Measurements from ENCODE around the gene NCAM1. TPM values are rescaled to one million over a fixed set of nuclear protein-coding genes. Genes with fewer than 3 reads are reported as not detected.

Gene NCAM1
- total and polyA plus RNA-seq, 2 donors (not counting 1 experiment from before 2014, with no cell fraction given): 0.17 to 2.6 TPM

DNA sequence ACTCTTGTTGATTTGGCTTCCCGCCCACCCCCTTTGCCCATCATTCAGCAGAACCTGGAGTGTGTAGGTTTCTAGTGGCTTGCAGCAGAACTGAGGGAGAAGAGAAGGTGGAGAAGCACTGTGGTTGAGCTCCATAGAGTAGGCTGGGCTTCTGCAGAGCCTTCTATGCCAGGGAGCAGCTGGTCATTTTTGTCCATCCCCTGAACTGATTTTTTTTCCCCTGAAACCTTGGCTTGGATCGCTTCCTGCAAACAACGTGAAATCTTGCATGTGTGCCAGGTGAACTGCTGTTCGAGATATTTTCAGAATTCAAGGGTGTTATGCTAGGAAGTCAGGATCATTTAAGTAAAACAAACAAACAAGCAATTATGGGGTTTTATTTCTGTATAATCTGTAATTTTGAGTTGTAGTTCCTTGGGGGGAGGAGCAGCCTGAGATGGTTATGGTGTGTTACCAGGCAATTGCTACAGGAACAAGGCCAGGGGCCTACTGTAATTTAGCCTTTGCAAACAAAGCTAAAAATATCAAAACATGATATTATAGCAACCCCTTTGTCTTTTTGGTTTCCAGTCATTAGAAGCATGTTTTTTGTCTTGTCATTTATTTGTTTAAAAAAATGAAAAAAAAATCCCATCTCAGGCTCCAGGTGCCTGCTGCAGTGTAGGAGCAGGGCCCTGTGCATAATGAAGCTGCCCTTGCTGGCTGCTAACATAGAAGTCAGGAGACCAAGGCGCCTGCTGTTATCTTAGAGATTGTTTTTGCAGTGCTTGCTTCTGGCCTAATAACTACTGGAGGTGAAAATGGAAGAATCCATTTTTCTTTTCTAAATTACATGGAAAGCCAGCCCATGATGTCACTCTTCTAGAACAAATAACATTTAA lies 200.7 kb downstream of the NCAM1 start:
- Histone ChIP-seq H4K20me1 (ENCODE audit: control insufficient read depth, extremely low read depth, insufficient read depth, low read length) (no peaks in the 10 kb centered on the region), H3K4me3 (replicated peaks in 1 of 4; ENCODE audit: control extremely low read depth in 1 of 4, insufficient read depth in 1 of 4, low read depth in 3 of 4, low read length in 4 of 4) (no peak overlapping the region), H2AFZ (ENCODE audit: low read length) (no peak overlapping the region), H3K9me3 (ENCODE audit: control insufficient read depth, insufficient read depth, low read depth, low read length) (no peaks in the 10 kb centered on the region), H3K27me3 (ENCODE audit: control insufficient read depth, insufficient read depth, low read length) (no peaks in the 10 kb centered on the region), H3K4me1 (ENCODE audit: control insufficient read depth, extremely low read depth, insufficient read depth, low read length) (no peaks in the 10 kb centered on the region), H3K4me2 (ENCODE audit: extremely low read depth, insufficient read depth, low read length) (no peak overlapping the region), H3K27ac (ENCODE audit: insufficient read depth, low read length) (no peak overlapping the region), H3K79me2 (ENCODE audit: control insufficient read depth, insufficient read depth, low read length) (no peaks in the 10 kb centered on the region), H3K9ac (ENCODE audit: insufficient read depth, low read length) (no peak overlapping the region), H3K36me3 (ENCODE audit: control insufficient read depth, insufficient read depth, low read length) (no peaks in the 10 kb centered on the region)
- no peak for TF ChIP-seq EZH2 (IDR thresholded peaks at IDR 0.05; ENCODE audit: low read length, missing control alignments)
- TF ChIP-seq, protein P1, sequence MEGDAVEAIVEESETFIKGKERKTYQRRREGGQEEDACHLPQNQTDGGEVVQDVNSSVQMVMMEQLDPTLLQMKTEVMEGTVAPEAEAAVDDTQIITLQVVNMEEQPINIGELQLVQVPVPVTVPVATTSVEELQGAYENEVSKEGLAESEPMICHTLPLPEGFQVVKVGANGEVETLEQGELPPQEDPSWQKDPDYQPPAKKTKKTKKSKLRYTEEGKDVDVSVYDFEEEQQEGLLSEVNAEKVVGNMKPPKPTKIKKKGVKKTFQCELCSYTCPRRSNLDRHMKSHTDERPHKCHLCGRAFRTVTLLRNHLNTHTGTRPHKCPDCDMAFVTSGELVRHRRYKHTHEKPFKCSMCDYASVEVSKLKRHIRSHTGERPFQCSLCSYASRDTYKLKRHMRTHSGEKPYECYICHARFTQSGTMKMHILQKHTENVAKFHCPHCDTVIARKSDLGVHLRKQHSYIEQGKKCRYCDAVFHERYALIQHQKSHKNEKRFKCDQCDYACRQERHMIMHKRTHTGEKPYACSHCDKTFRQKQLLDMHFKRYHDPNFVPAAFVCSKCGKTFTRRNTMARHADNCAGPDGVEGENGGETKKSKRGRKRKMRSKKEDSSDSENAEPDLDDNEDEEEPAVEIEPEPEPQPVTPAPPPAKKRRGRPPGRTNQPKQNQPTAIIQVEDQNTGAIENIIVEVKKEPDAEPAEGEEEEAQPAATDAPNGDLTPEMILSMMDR (conservative IDR thresholded peaks at IDR 0.05 in 1 of 2, IDR thresholded peaks at IDR 0.05 in 1 of 2; ENCODE audit: low read depth in 1 of 2, low read length in 2 of 2): no peak
- DNase-seq (ENCODE audit: low read depth in 2 of 2): no peak

DNA sequence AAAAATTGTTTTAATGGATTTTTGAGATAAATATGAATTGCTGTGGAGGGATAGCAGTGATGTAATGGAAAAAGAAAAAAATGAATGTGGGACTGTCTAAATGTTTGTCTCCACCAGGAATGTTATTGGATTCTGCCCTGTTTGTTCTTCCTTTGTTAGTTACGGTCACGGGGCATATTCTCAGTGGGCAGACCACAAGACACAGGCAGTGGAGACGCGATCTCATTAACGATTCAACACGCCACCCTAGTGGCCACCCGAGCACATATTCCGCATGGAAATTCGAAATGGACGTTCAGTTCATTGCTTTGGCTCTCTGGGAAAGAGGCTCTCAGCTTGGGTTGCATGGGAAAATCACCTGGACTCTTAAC lies 201.4 kb downstream of the NCAM1 start:
- TF ChIP-seq EZH2 (IDR thresholded peaks at IDR 0.05; ENCODE audit: low read length, missing control alignments): no peak
- TF ChIP-seq, protein P1 (conservative IDR thresholded peaks at IDR 0.05 in 1 of 2, IDR thresholded peaks at IDR 0.05 in 1 of 2; ENCODE audit: low read depth in 1 of 2, low read length in 2 of 2): no peak

DNA sequence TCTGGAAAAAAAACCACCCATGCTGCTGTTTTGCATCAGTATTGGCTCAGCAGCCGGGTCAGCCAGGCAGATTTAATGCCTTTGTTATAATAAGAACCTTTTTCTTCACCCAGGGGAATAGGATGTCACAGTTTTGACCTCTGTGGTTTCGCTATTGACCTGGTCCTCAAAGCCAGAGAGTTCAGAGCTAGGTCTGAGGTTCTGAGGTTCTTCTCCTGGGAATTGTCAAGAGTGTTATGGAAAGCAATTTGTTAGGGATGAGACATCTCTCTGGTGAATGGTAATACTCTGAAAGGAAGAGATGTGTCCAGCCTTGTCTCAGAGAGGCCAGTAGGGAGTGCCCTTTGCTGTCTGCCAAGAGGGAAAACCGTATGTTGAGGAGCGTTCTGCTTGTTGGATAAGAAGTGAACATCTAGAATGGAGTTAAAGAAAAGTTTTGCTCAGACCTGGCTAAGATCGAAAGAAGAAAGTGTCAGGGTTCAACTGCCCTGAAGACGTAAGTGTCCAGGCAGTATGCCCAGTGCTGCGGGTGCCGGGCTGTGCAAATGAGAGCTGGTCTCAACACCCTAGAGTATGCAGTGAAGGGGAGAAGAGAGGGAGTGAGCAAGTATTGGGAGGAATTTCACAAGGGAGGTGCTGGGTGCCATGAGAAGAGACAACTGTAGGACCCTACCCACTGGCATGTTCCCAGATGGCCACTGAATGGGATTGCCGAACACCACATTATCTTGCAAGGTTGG lies 202.2 kb downstream of the NCAM1 start:
- DNase-seq (ENCODE audit: low read depth in 2 of 2): peak; percentile 2 to 3
- H3K4me1 ChIP-seq (ENCODE audit: control insufficient read depth, extremely low read depth, insufficient read depth, low read length): no peaks in the 10 kb centered on the region
- no peak overlapping the region for H3K27ac ChIP-seq (ENCODE audit: insufficient read depth, low read length)
- H3K4me2 ChIP-seq (ENCODE audit: extremely low read depth, insufficient read depth, low read length): no peak overlapping the region
- no peak overlapping the region for H2AFZ ChIP-seq (ENCODE audit: low read length)
- no peaks in the 10 kb centered on the region for H3K79me2 ChIP-seq (ENCODE audit: control insufficient read depth, insufficient read depth, low read length)
- H3K27me3 ChIP-seq (ENCODE audit: control insufficient read depth, insufficient read depth, low read length): no peaks in the 10 kb centered on the region
- H3K36me3 ChIP-seq (ENCODE audit: control insufficient read depth, insufficient read depth, low read length): no peaks in the 10 kb centered on the region
- H3K4me3 ChIP-seq (replicated peaks in 1 of 4; ENCODE audit: control extremely low read depth in 1 of 4, insufficient read depth in 1 of 4, low read depth in 3 of 4, low read length in 4 of 4): no peak overlapping the region
- H3K9me3 ChIP-seq (ENCODE audit: control insufficient read depth, insufficient read depth, low read depth, low read length): no peaks in the 10 kb centered on the region
- TF ChIP-seq, protein P1 (conservative IDR thresholded peaks at IDR 0.05 in 1 of 2, IDR thresholded peaks at IDR 0.05 in 1 of 2; ENCODE audit: low read depth in 1 of 2, low read length in 2 of 2): peak in 1 of 2 donors; percentile 13
- TF ChIP-seq EZH2 (IDR thresholded peaks at IDR 0.05; ENCODE audit: low read length, missing control alignments): no peak
- no peak overlapping the region for H3K9ac ChIP-seq (ENCODE audit: insufficient read depth, low read length)
- no peaks in the 10 kb centered on the region for H4K20me1 ChIP-seq (ENCODE audit: control insufficient read depth, extremely low read depth, insufficient read depth, low read length)

More for the DNA sequence above, 201.4 kb downstream of the NCAM1 start:
- H4K20me1 ChIP-seq (ENCODE audit: control insufficient read depth, extremely low read depth, insufficient read depth, low read length): no peaks in the 10 kb centered on the region
- no peak overlapping the region for H3K27ac ChIP-seq (ENCODE audit: insufficient read depth, low read length)
- peak in 1 of 2 donors; percentile 23 for DNase-seq (ENCODE audit: low read depth in 2 of 2)
- H3K79me2 ChIP-seq (ENCODE audit: control insufficient read depth, insufficient read depth, low read length): no peaks in the 10 kb centered on the region
- H2AFZ ChIP-seq (ENCODE audit: low read length): no peak overlapping the region
- H3K9ac ChIP-seq (ENCODE audit: insufficient read depth, low read length): no peak overlapping the region
- H3K9me3 ChIP-seq (ENCODE audit: control insufficient read depth, insufficient read depth, low read depth, low read length): no peaks in the 10 kb centered on the region
- H3K4me1 ChIP-seq (ENCODE audit: control insufficient read depth, extremely low read depth, insufficient read depth, low read length): no peaks in the 10 kb centered on the region
- H3K36me3 ChIP-seq (ENCODE audit: control insufficient read depth, insufficient read depth, low read length): no peaks in the 10 kb centered on the region
- no peak overlapping the region for H3K4me3 ChIP-seq (replicated peaks in 1 of 4; ENCODE audit: control extremely low read depth in 1 of 4, insufficient read depth in 1 of 4, low read depth in 3 of 4, low read length in 4 of 4)
- H3K4me2 ChIP-seq (ENCODE audit: extremely low read depth, insufficient read depth, low read length): no peak overlapping the region
- no peaks in the 10 kb centered on the region for H3K27me3 ChIP-seq (ENCODE audit: control insufficient read depth, insufficient read depth, low read length)

Measured in fibroblast of lung (primary cell).